ENCODE measurements around the gene FAT1.

GRCh38 chr4:186762361-186762760, 38.7 kb upstream of the FAT1 start:
- TF ChIP-seq ZNF274 (IDR thresholded peaks at IDR 0.05; ENCODE audit: low read depth, low read length) = no peak
- TF ChIP-seq SUZ12 (IDR thresholded peaks at IDR 0.05; ENCODE audit: extremely low read depth, insufficient read depth, insufficient read length) = no peak
- no peak for TF ChIP-seq YY1 (IDR thresholded peaks at IDR 0.05; ENCODE audit: insufficient read depth, insufficient read length)

Data from NT2/D1 (cell line).